Coronary artery (tissue), 2 donors: Measurements from ENCODE around the gene AP3B1.

Experiments
- DNase-seq: peaks from one replicate; pipeline ENCODE4 v3.0.0-alpha.2; 2017; ENCODE audit warnings: low spot score
- H3K27ac ChIP-seq, 2 donors: fragments of 200-600 bp; sonication (generic); one replicate each; pipeline ENCODE4 v1.5.1; 2016 to 2019
- H3K4me3 ChIP-seq: fragments of 200-600 bp; sonication (generic); 2 replicates; pipeline ENCODE4 v1.5.1; 2016; ENCODE audit warnings: mild to moderate bottlenecking, moderate library complexity
- TF ChIP-seq, protein P1 (sequence below): fragments of 200-600 bp; sonication (generic); IDR thresholded peaks from one replicate; pipeline ENCODE4 v1.5.1; 2019; ENCODE audit warnings: antibody characterized with exemption

Gene AP3B1

DNA sequence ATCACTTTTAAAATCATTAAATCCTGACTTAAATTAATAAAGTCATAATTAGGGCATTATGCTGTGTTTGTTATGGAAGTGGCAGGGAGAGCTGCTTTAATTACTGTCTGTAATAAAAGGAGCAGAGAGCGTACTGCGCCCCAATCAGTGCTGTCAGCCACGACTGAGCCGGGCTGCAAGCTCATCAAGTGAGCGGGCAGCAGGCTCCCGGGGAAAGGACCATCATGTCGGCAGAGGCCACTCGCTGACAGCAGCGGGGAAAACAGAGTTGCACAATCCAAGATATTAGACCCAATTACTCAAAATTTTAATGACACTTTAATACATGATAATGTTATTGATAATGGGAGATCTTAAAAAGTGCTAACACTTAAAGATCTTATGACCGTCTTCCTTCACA, 181.6 kb downstream of the AP3B1 start:
- TF ChIP-seq, protein P1, sequence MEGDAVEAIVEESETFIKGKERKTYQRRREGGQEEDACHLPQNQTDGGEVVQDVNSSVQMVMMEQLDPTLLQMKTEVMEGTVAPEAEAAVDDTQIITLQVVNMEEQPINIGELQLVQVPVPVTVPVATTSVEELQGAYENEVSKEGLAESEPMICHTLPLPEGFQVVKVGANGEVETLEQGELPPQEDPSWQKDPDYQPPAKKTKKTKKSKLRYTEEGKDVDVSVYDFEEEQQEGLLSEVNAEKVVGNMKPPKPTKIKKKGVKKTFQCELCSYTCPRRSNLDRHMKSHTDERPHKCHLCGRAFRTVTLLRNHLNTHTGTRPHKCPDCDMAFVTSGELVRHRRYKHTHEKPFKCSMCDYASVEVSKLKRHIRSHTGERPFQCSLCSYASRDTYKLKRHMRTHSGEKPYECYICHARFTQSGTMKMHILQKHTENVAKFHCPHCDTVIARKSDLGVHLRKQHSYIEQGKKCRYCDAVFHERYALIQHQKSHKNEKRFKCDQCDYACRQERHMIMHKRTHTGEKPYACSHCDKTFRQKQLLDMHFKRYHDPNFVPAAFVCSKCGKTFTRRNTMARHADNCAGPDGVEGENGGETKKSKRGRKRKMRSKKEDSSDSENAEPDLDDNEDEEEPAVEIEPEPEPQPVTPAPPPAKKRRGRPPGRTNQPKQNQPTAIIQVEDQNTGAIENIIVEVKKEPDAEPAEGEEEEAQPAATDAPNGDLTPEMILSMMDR, result no peak
- H3K4me3 ChIP-seq, result no peak overlapping the region
- H3K27ac ChIP-seq, result no peak overlapping the region
- DNase-seq, result no peak

DNA sequence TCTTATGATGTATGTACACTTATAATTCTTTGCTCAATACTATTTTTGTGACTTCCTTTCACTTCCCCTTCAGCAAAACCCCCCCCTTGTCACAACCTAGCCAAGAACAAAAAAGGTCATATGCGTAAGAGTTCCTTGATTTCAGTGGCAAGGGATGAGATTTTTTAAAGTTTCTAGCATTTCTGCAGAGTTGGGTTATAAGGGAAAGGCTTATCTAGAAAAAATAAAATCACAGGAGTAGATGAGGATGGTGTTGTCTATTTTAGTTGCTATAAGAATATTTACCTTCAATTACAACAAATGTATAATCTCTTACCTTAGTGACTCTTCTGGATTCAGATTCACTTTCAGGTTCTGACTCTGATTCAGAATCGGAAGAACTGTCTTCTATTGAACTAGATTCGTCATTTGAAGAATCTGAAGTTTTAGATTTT, 184.6 kb downstream of the AP3B1 start:
- Histone ChIP-seq H3K4me3 (no peak overlapping the region), H3K27ac (no peak overlapping the region)
- no peak for DNase-seq
- TF ChIP-seq, protein P1, result no peak

DNA sequence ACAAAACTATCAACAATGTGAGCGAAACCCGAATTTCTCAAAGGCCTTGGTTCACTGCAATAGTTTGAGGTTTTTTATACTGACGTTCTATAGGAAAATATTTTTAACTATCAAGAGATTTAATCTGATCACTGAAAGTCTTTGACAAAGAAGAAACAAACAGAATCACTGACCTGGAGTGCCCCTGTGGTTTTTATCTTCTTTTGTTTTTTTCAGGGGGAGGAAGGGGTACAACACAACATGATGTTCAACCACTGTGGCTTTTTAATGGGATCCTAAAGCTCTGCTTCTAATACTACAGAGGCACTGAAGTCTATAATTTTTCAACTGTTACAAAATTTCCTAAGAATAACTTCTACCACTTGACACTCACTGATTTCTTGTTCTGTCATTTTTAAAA, 185.9 kb downstream of the AP3B1 start:
- TF ChIP-seq, protein P1, result no peak
- DNase-seq, result no peak
- Histone ChIP-seq H3K4me3 (no peak overlapping the region), H3K27ac (no peak overlapping the region)

DNA sequence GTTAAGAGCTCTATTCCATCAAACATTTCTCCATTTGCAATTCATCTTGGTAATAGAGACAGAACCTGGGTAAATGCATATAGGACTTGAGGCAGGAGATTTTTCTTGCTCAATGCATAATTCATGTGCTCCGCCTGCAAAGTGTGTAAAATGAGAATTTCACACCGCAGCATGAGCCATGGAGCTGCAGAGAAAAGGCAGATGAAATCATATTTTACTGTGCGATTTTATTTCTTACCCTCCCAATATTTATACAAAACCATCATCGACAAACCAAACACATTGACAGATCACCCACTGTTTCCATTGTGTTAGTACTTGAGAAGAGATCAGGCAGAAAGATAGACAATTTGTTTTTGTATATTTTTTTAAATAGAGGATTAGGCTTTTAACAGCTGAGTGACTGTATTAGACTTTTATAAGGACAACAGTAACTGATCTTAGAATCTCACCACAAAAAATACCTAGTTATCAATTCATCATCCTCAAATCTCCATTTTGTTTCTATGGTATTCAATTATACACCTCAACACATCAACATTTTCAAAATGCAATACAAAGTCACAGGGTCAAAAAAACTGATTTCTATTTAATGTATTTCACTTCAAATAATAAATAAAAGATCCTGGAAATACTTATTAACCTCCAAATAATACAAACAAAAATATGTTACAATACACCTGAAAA, 191.1 kb downstream of the AP3B1 start:
- no peak for DNase-seq
- TF ChIP-seq, protein P1, result no peak
- Histone ChIP-seq H3K4me3 (no peak overlapping the region), H3K27ac (no peak overlapping the region)

DNA sequence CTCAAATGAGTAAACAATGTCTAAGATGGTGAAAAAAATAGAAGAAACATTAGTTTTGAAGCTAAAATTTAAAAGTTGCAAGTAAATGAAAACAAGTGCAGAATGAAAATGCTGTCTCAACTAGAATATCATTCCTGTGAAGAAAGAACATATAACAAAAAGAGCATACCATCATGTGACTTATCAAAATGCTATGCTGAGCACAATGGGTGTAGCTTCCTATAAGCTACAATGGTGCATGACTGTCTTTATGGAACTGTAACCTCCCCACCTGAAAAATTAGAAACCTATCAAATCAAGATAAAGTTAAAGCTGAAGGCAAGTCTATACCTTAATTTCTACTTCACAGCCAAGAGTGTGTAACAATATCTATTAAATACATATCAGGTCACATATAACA, 192.0 kb downstream of the AP3B1 start:
- H3K4me3 ChIP-seq, result no peak overlapping the region
- H3K27ac ChIP-seq, result no peak overlapping the region
- no peak for DNase-seq
- TF ChIP-seq, protein P1, result no peak

DNA sequence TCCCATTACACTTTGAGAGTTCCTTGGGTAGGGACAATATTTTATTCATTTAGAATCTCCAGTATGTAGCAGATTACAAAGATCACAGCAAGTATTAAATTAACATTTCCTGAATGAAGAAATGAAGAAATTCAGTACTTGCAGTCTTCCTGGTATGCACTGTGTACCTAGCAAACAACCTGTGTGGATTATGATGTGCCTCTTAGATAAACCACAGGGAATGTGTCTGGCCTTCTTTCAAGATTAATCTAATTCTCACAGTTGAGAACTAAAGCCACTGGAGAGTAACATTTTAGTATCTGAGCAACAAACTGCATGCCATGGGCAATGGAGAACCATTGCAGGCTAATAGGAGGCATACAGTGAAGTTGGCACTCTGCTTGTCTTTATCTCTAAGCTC, 199.4 kb downstream of the AP3B1 start:
- H3K27ac ChIP-seq, result no peak overlapping the region
- no peak overlapping the region for H3K4me3 ChIP-seq
- DNase-seq, result no peak
- TF ChIP-seq, protein P1, result no peak

DNA sequence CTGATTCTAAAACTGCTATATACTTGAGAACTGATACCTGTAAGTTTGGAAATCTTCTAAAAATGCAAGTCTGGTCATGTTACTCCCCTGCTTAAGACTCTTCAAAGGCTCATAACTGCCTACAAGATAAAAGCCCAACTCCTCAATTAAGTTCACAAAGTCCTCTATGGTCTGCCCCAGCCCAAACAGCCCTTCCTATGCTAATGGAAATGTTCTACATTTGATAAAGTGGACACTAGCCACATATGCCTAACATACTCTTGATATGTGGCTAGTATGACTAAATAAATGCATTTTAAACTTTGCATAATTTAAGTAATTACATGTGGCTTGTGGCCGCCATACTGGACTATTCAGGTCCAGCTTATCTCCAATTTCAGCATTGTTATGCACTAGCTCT, 204.5 kb downstream of the AP3B1 start:
- H3K27ac ChIP-seq, result no peak overlapping the region
- DNase-seq, result no peak
- H3K4me3 ChIP-seq, result no peak overlapping the region
- TF ChIP-seq, protein P1, result no peak
